H1 (cell line): Measurements from ENCODE around the gene INTS1. TPM values are rescaled to one million over a fixed set of nuclear protein-coding genes. Genes with fewer than 3 reads are reported as not detected.
A peak's percentile ranks its signal among the peaks of the same experiment; 100 is the strongest.

Experiments used
- BACH1 ChIP-seq: IDR thresholded peaks from 2 replicates; pipeline ENCODE4 v1.6.1; 2012; ENCODE audit warnings: low read length, improper control_type of control experiment
- MAX ChIP-seq: IDR thresholded peaks from 2 replicates; pipeline ENCODE4 v1.6.1; 2012; ENCODE audit warnings: inconsistent platforms
- polyA plus RNA-seq, 7 experiments: library from polyadenylated mRNA; depleted of rRNA in 3 of 7; stranded (reverse) in 5 of 7; unstranded in 2 of 7; fragments of >200 nt in 5 of 7; fragments of 200-250 nt in 2 of 7; gene quantifications; 1 replicate in 5 of 7; 2 replicates in 1 of 7; 4 replicates in 1 of 7; pipeline versions ENCODE4 v1.2.1 to v1.2.3, GENCODE V29; 2011 to 2013; ENCODE audit warnings: missing spikeins in 2 of 7, mixed read lengths in 2 of 7
- total RNA-seq: library from RNA; stranded (reverse); fragmentation: NEBNext Ultra II Directional; extraction: Animal tissue kit (Norgen Biotek cat#: 25700); gene quantifications from 2 replicates; pipeline ENCODE4 v1.2.1, GENCODE V29; 2021
- TF ChIP-seq, protein P1 (sequence below): IDR thresholded peaks from 2 replicates; pipeline ENCODE4 v1.6.1; 2011; ENCODE audit warnings: low read length, improper control_type of control experiment

INTS1 gene
- total and polyA plus RNA-seq, 2 of the 8 experiments (the other 6 are each of a cell fraction or from before 2014, with no cell fraction given), result 76.9 to 104 TPM

GRCh38 chr7:1432411-1433082 is 71.6 kb downstream of the INTS1 start (continued):
- TF ChIP-seq, protein P1, sequence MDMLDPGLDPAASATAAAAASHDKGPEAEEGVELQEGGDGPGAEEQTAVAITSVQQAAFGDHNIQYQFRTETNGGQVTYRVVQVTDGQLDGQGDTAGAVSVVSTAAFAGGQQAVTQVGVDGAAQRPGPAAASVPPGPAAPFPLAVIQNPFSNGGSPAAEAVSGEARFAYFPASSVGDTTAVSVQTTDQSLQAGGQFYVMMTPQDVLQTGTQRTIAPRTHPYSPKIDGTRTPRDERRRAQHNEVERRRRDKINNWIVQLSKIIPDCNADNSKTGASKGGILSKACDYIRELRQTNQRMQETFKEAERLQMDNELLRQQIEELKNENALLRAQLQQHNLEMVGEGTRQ, result no peak
- TF ChIP-seq MAX (0 out of 2 replicates have a peak, but pooled peaks have one; percentile 46), BACH1 (peak; percentile 32; the same call in 1 of the 2 replicates)
